MM.1S (cell line): ENCODE data around the gene B3GNT8.

Source experiments
- DNase-seq: peaks from one replicate; pipeline ENCODE4 v3.0.0-alpha.2; 2015
- H2AFZ ChIP-seq: fragments of 300-600 bp; sonication (generic); 2 replicates; pipeline ENCODE4 v1.6.0; 2016; ENCODE audit warnings: antibody characterized with exemption, low read length
- H3F3A ChIP-seq: fragments of 300-600 bp; sonication (generic); 2 replicates; pipeline ENCODE4 v1.6.1; 2016; ENCODE audit warnings: mild to moderate bottlenecking, antibody characterized with exemption, low read length, moderate library complexity, mixed read lengths; ENCODE audit not compliant: insufficient read depth
- H3K27ac ChIP-seq: fragments of 300-600 bp; sonication (generic); 2 replicates; pipeline ENCODE4 v1.5.1; 2016; ENCODE audit warnings: mild to moderate bottlenecking, low read length
- H3K27me3 ChIP-seq: fragments of 300-600 bp; sonication (generic); replicated peaks from 2 replicates; pipeline ENCODE4 v1.6.0; 2016; ENCODE audit warnings: low read length; ENCODE audit not compliant: insufficient read depth
- H3K36me3 ChIP-seq: fragments of 300-600 bp; sonication (generic); replicated peaks from 2 replicates; pipeline ENCODE4 v1.6.1; 2016; ENCODE audit warnings: mild to moderate bottlenecking, low read length, mixed read lengths; ENCODE audit not compliant: insufficient read depth
- H3K4me1 ChIP-seq: fragments of 300-600 bp; sonication (generic); 2 replicates; pipeline ENCODE4 v1.6.1; 2016; ENCODE audit warnings: low read length, mixed read lengths
- H3K4me2 ChIP-seq: fragments of 300-600 bp; sonication (generic); 2 replicates; pipeline ENCODE4 v1.6.0; 2016; ENCODE audit warnings: low read depth, low read length
- H3K4me3 ChIP-seq: fragments of 300-600 bp; sonication (generic); 2 replicates; pipeline ENCODE4 v1.5.1; 2016; ENCODE audit warnings: low read length, mixed read lengths
- H3K79me2 ChIP-seq: fragments of 300-600 bp; sonication (generic); 2 replicates; pipeline ENCODE4 v1.6.1; 2016; ENCODE audit warnings: mixed run types, low read length, mixed read lengths
- H3K9ac ChIP-seq: fragments of 300-600 bp; sonication (generic); 2 replicates; pipeline ENCODE4 v1.6.1; 2016; ENCODE audit warnings: low read length, mixed read lengths
- H3K9me2 ChIP-seq: fragments of 300-600 bp; sonication (generic); replicated peaks from 2 replicates; pipeline ENCODE4 v1.6.1; 2016; ENCODE audit warnings: mild to moderate bottlenecking, low read length, mixed read lengths; ENCODE audit not compliant: insufficient read depth
- H3K9me3 ChIP-seq: fragments of 300-600 bp; sonication (generic); replicated peaks from 2 replicates; pipeline ENCODE4 v1.6.1; 2016; ENCODE audit warnings: mild to moderate bottlenecking, low read length, mixed read lengths; ENCODE audit not compliant: insufficient read depth
- H4K20me1 ChIP-seq: fragments of 300-600 bp; sonication (generic); 2 replicates; pipeline ENCODE4 v1.6.1; 2016; ENCODE audit warnings: mild to moderate bottlenecking, low read length, moderate library complexity, mixed read lengths; ENCODE audit not compliant: insufficient read depth
- CTCF ChIP-seq: fragments of 300-600 bp; sonication (generic); IDR thresholded peaks from 2 replicates; pipeline ENCODE4 v1.5.1; 2016; ENCODE audit warnings: antibody characterized with exemption, low read length, mixed read lengths
- EZH2 ChIP-seq: fragments of 300-600 bp; sonication (generic); optimal IDR thresholded peaks from 2 replicates; pipeline ENCODE3; 2017; ENCODE audit warnings: low read depth, mild to moderate bottlenecking, antibody characterized with exemption, low read length, mixed read lengths
- EZH2phosphoT487 ChIP-seq: fragments of 300-600 bp; sonication (generic); IDR thresholded peaks from 2 replicates; pipeline ENCODE4 v1.6.1; 2018; ENCODE audit warnings: antibody characterized with exemption, low read length

B3GNT8 gene

DNA sequence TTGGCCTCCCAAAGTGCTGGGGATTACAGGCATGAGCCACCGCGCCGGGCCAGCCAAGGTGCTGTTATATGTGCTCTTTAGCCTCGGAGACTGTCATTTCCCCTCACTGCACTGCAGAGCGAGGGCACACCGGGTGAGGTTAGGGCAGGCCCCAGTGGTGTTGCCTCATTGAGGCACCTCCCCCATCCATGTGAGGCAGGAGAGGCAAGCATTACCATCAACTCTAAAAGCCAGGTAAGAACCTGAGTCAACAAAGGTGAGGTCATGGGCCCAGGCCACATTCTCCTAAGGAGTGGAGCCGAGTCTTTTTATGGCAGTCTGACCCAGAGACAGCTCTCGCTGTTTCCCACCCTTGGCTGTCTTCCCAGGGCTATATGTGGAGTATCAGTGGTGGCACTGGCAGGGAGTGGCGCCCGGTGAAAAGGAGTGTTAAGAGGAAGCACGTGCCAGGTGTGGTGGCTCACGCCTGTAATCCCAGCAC lies 10.9 kb downstream of the B3GNT8 start:
- no peaks in the 10 kb centered on the region for H3K36me3 ChIP-seq
- no peak for DNase-seq
- H3K4me2 ChIP-seq = no peak overlapping the region
- H3K9ac ChIP-seq = no peak overlapping the region
- H3K27me3 ChIP-seq = no peaks in the 10 kb centered on the region
- no peaks in the 10 kb centered on the region for H3K9me2 ChIP-seq
- H2AFZ ChIP-seq = no peak overlapping the region
- no peaks in the 10 kb centered on the region for H3K9me3 ChIP-seq
- H3F3A ChIP-seq = no peaks in the 10 kb centered on the region
- TF ChIP-seq EZH2phosphoT487 = no peak
- no peak for TF ChIP-seq CTCF
- no peak for TF ChIP-seq EZH2
- H3K27ac ChIP-seq = no peak overlapping the region
- no peaks in the 10 kb centered on the region for H4K20me1 ChIP-seq
- no peaks in the 10 kb centered on the region for H3K4me1 ChIP-seq
- no peaks in the 10 kb centered on the region for H3K79me2 ChIP-seq
- no peak overlapping the region for H3K4me3 ChIP-seq

DNA sequence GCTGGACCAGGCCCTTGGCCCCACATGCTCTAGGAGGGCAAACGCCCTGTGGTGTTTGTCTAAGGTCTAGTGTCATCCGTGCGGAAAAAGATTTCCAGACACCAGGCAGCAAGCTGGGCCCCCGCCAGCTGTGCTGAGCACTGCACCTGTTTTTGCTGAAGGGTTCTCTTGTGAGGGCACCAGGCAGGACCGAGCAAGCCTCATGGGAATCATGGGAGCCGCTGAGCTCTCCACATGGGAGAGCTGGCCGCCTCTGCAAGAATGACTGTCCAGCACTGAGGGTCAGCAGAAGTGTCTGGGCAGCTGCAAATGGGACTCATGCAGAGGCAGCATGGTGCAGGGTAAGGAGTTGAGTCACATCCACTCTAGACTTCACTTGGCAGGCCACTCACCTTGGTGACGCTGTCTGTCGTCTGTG lies 12.0 kb downstream of the B3GNT8 start:
- TF ChIP-seq EZH2phosphoT487 (no peak), CTCF (no peak), EZH2 (no peak)

GRCh38 chr19:41414461-41414860 lies 12.7 kb downstream of the B3GNT8 start:
- Histone ChIP-seq H2AFZ (no peak overlapping the region), H3K79me2 (no peaks in the 10 kb centered on the region), H3K9ac (no peak overlapping the region), H3K9me3 (no peaks in the 10 kb centered on the region), H3K4me2 (no peak overlapping the region), H3K4me1 (peaks cover 10% of the 10 kb centered on the region), H4K20me1 (no peaks in the 10 kb centered on the region), H3K27me3 (no peaks in the 10 kb centered on the region), H3K36me3 (no peaks in the 10 kb centered on the region), H3K4me3 (no peak overlapping the region), H3F3A (no peaks in the 10 kb centered on the region), H3K9me2 (no peaks in the 10 kb centered on the region), H3K27ac (no peak overlapping the region)
- no peak for DNase-seq
- TF ChIP-seq EZH2 = no peak
- no peak for TF ChIP-seq CTCF
- no peak for TF ChIP-seq EZH2phosphoT487

More for the DNA sequence above, 12.0 kb downstream of the B3GNT8 start:
- no peak for DNase-seq
- Histone ChIP-seq H3K4me1 (peaks cover 4% of the 10 kb centered on the region), H3K27ac (no peak overlapping the region), H3K9me3 (no peaks in the 10 kb centered on the region), H3K79me2 (no peaks in the 10 kb centered on the region), H3K4me3 (no peak overlapping the region), H3F3A (no peaks in the 10 kb centered on the region), H3K4me2 (no peak overlapping the region), H4K20me1 (no peaks in the 10 kb centered on the region), H3K9me2 (no peaks in the 10 kb centered on the region), H3K36me3 (no peaks in the 10 kb centered on the region), H3K27me3 (no peaks in the 10 kb centered on the region), H3K9ac (no peak overlapping the region), H2AFZ (no peak overlapping the region)
